ENCODE results near the gene SELP.

The SELP gene

GRCh38 chr1:169577981-169578738 is 51.8 kb downstream of the SELP start:
- H3K9me3 ChIP-seq (ENCODE audit: control insufficient read depth, insufficient read depth, low read length): no peaks in the 10 kb centered on the region
- WGBS (ENCODE audit: insufficient coverage, insufficient read length): no CpG with 5 or more reads among the region's 5 CpGs
- H3K27me3 ChIP-seq (ENCODE audit: control insufficient read depth, insufficient read depth, low read length): no peaks in the 10 kb centered on the region
- no peak overlapping the region for H3K4me3 ChIP-seq (ENCODE audit: low read length)
- H3K36me3 ChIP-seq (ENCODE audit: control insufficient read depth, insufficient read depth, low read length): no peaks in the 10 kb centered on the region
- H3K4me1 ChIP-seq (ENCODE audit: control insufficient read depth, insufficient read depth, low read length): no peaks in the 10 kb centered on the region
- H3K27ac ChIP-seq (ENCODE audit: low read length): no peak overlapping the region
- no peak for DNase-seq (ENCODE audit: low read depth, low spot score)

GRCh38 chr1:169576935-169577331 is 53.0 kb downstream of the SELP start:
- Histone ChIP-seq H3K36me3 (ENCODE audit: control insufficient read depth, insufficient read depth, low read length) (no peaks in the 10 kb centered on the region), H3K4me3 (ENCODE audit: low read length) (no peak overlapping the region), H3K27ac (ENCODE audit: low read length) (no peak overlapping the region), H3K9me3 (ENCODE audit: control insufficient read depth, insufficient read depth, low read length) (no peaks in the 10 kb centered on the region), H3K27me3 (ENCODE audit: control insufficient read depth, insufficient read depth, low read length) (no peaks in the 10 kb centered on the region), H3K4me1 (ENCODE audit: control insufficient read depth, insufficient read depth, low read length) (no peaks in the 10 kb centered on the region)
- no peak for DNase-seq (ENCODE audit: low read depth, low spot score)
- no CpG with 5 or more reads among the region's 1 CpG for WGBS (ENCODE audit: insufficient coverage, insufficient read length)

- no peaks in the 10 kb centered on the region for H3K9me3 ChIP-seq (ENCODE audit: control insufficient read depth, insufficient read depth, low read length)
- DNase-seq (ENCODE audit: low read depth, low spot score): no peak
- no peaks in the 10 kb centered on the region for H3K4me1 ChIP-seq (ENCODE audit: control insufficient read depth, insufficient read depth, low read length)
- H3K36me3 ChIP-seq (ENCODE audit: control insufficient read depth, insufficient read depth, low read length): no peaks in the 10 kb centered on the region
- no peak overlapping the region for H3K27ac ChIP-seq (ENCODE audit: low read length)
- no peaks in the 10 kb centered on the region for H3K27me3 ChIP-seq (ENCODE audit: control insufficient read depth, insufficient read depth, low read length)
- no CpG with 5 or more reads among the region's 5 CpGs for WGBS (ENCODE audit: insufficient coverage, insufficient read length)
- H3K4me3 ChIP-seq (ENCODE audit: low read length): no peak overlapping the region
Measured at GRCh38 chr1:169576241-169576934, 53.5 kb downstream of the SELP start.

GRCh38 chr1:169574336-169574735 is 55.6 kb downstream of the SELP start:
- Histone ChIP-seq H3K27ac (ENCODE audit: low read length) (no peak overlapping the region), H3K36me3 (ENCODE audit: control insufficient read depth, insufficient read depth, low read length) (no peaks in the 10 kb centered on the region), H3K9me3 (ENCODE audit: control insufficient read depth, insufficient read depth, low read length) (no peaks in the 10 kb centered on the region), H3K4me3 (ENCODE audit: low read length) (no peak overlapping the region), H3K4me1 (ENCODE audit: control insufficient read depth, insufficient read depth, low read length) (no peaks in the 10 kb centered on the region), H3K27me3 (ENCODE audit: control insufficient read depth, insufficient read depth, low read length) (no peaks in the 10 kb centered on the region)
- WGBS (ENCODE audit: insufficient coverage, insufficient read length): no CpG with 5 or more reads among the region's 4 CpGs
- DNase-seq (ENCODE audit: low read depth, low spot score): no peak

- no CpG with 5 or more reads among the region's 1 CpG for WGBS (ENCODE audit: insufficient coverage, insufficient read length)
- no peaks in the 10 kb centered on the region for H3K9me3 ChIP-seq (ENCODE audit: control insufficient read depth, insufficient read depth, low read length)
- H3K4me1 ChIP-seq (ENCODE audit: control insufficient read depth, insufficient read depth, low read length): no peaks in the 10 kb centered on the region
- no peak for DNase-seq (ENCODE audit: low read depth, low spot score)
- no peaks in the 10 kb centered on the region for H3K27me3 ChIP-seq (ENCODE audit: control insufficient read depth, insufficient read depth, low read length)
- no peak overlapping the region for H3K4me3 ChIP-seq (ENCODE audit: low read length)
- H3K27ac ChIP-seq (ENCODE audit: low read length): no peak overlapping the region
- H3K36me3 ChIP-seq (ENCODE audit: control insufficient read depth, insufficient read depth, low read length): no peaks in the 10 kb centered on the region
Measured at GRCh38 chr1:169572187-169572586, 57.7 kb downstream of the SELP start.

GRCh38 chr1:169571450-169571849 is 58.5 kb downstream of the SELP start:
- Histone ChIP-seq H3K4me3 (ENCODE audit: low read length) (no peak overlapping the region), H3K36me3 (ENCODE audit: control insufficient read depth, insufficient read depth, low read length) (no peaks in the 10 kb centered on the region), H3K4me1 (ENCODE audit: control insufficient read depth, insufficient read depth, low read length) (no peaks in the 10 kb centered on the region), H3K27me3 (ENCODE audit: control insufficient read depth, insufficient read depth, low read length) (no peaks in the 10 kb centered on the region), H3K27ac (ENCODE audit: low read length) (no peak overlapping the region), H3K9me3 (ENCODE audit: control insufficient read depth, insufficient read depth, low read length) (no peaks in the 10 kb centered on the region)
- no CpG with 5 or more reads among the region's 3 CpGs for WGBS (ENCODE audit: insufficient coverage, insufficient read length)
- DNase-seq (ENCODE audit: low read depth, low spot score): no peak

- no CpG with 5 or more reads among the region's 1 CpG for WGBS (ENCODE audit: insufficient coverage, insufficient read length)
- no peak overlapping the region for H3K4me3 ChIP-seq (ENCODE audit: low read length)
- H3K9me3 ChIP-seq (ENCODE audit: control insufficient read depth, insufficient read depth, low read length): no peaks in the 10 kb centered on the region
- no peaks in the 10 kb centered on the region for H3K4me1 ChIP-seq (ENCODE audit: control insufficient read depth, insufficient read depth, low read length)
- no peak for DNase-seq (ENCODE audit: low read depth, low spot score)
- no peaks in the 10 kb centered on the region for H3K27me3 ChIP-seq (ENCODE audit: control insufficient read depth, insufficient read depth, low read length)
- no peak overlapping the region for H3K27ac ChIP-seq (ENCODE audit: low read length)
- no peaks in the 10 kb centered on the region for H3K36me3 ChIP-seq (ENCODE audit: control insufficient read depth, insufficient read depth, low read length)
Measured at GRCh38 chr1:169570172-169570574, 59.8 kb downstream of the SELP start.

GRCh38 chr1:169568497-169568896 is 61.4 kb downstream of the SELP start:
- Histone ChIP-seq H3K27ac (ENCODE audit: low read length) (no peak overlapping the region), H3K4me3 (ENCODE audit: low read length) (no peak overlapping the region)
- WGBS (ENCODE audit: insufficient coverage, insufficient read length): no CpG with 5 or more reads among the region's 1 CpG

GRCh38 chr1:169565335-169566271 is 64.3 kb downstream of the SELP start:
- H3K4me1 ChIP-seq (ENCODE audit: control insufficient read depth, insufficient read depth, low read length): no peaks in the 10 kb centered on the region
- no peaks in the 10 kb centered on the region for H3K36me3 ChIP-seq (ENCODE audit: control insufficient read depth, insufficient read depth, low read length)

More at GRCh38 chr1:169568497-169568896, 61.4 kb downstream of the SELP start:
- no peak for DNase-seq (ENCODE audit: low read depth, low spot score)
- Histone ChIP-seq H3K4me1 (ENCODE audit: control insufficient read depth, insufficient read depth, low read length) (no peaks in the 10 kb centered on the region), H3K27me3 (ENCODE audit: control insufficient read depth, insufficient read depth, low read length) (no peaks in the 10 kb centered on the region), H3K36me3 (ENCODE audit: control insufficient read depth, insufficient read depth, low read length) (no peaks in the 10 kb centered on the region), H3K9me3 (ENCODE audit: control insufficient read depth, insufficient read depth, low read length) (no peaks in the 10 kb centered on the region)

GRCh38 chr1:169563650-169564049 is 66.3 kb downstream of the SELP start:
- Histone ChIP-seq H3K36me3 (ENCODE audit: control insufficient read depth, insufficient read depth, low read length) (no peaks in the 10 kb centered on the region), H3K27me3 (ENCODE audit: control insufficient read depth, insufficient read depth, low read length) (no peaks in the 10 kb centered on the region), H3K4me3 (ENCODE audit: low read length) (no peak overlapping the region), H3K9me3 (ENCODE audit: control insufficient read depth, insufficient read depth, low read length) (no peaks in the 10 kb centered on the region), H3K4me1 (ENCODE audit: control insufficient read depth, insufficient read depth, low read length) (no peaks in the 10 kb centered on the region), H3K27ac (ENCODE audit: low read length) (no peak overlapping the region)
- DNase-seq (ENCODE audit: low read depth, low spot score): no peak

More at GRCh38 chr1:169565335-169566271, 64.3 kb downstream of the SELP start:
- H3K9me3 ChIP-seq (ENCODE audit: control insufficient read depth, insufficient read depth, low read length): no peaks in the 10 kb centered on the region
- no peak overlapping the region for H3K4me3 ChIP-seq (ENCODE audit: low read length)
- no peaks in the 10 kb centered on the region for H3K27me3 ChIP-seq (ENCODE audit: control insufficient read depth, insufficient read depth, low read length)
- no peak for DNase-seq (ENCODE audit: low read depth, low spot score)
- no peak overlapping the region for H3K27ac ChIP-seq (ENCODE audit: low read length)
- no CpG with 5 or more reads among the region's 3 CpGs for WGBS (ENCODE audit: insufficient coverage, insufficient read length)

All from iPS DF 6.9 (cell line).